Left ventricle myocardium superior (tissue), 1 donor: ENCODE data around the gene PCYOX1L. TPM values are rescaled to one million over a fixed set of nuclear protein-coding genes. Genes with fewer than 3 reads are reported as not detected.

Experiments used
- ATAC-seq: fragments of 200-7000 bp; cut with Tn5 transposase; one replicate; pipeline ENCODE4 v1.9.1; 2020; ENCODE audit warnings: mild to moderate bottlenecking, moderate library complexity
- DNase-seq: peaks from one replicate; pipeline ENCODE4 v3.0.0-alpha.2; 2020
- intact Hi-C: fragments of 100-400 bp; cut with micrococcal nuclease; formaldehyde crosslinking; loops from one replicate; pipeline ENCODE4 v1.11.0; 2022
- total RNA-seq: library from RNA; stranded (reverse); fragmentation: NEBNext Ultra II Directional; extraction: Animal tissue kit (Norgen Biotek cat#: 25700); gene quantifications from one replicate; pipeline ENCODE4 v1.2.1, GENCODE V29; 2021
- donor health status: DM: no; HTN: yes; CAD: no; lungs with severe emphysema.

The PCYOX1L gene
- total RNA-seq, 1 donor from 2014 or later, result 2.6 TPM

DNA sequence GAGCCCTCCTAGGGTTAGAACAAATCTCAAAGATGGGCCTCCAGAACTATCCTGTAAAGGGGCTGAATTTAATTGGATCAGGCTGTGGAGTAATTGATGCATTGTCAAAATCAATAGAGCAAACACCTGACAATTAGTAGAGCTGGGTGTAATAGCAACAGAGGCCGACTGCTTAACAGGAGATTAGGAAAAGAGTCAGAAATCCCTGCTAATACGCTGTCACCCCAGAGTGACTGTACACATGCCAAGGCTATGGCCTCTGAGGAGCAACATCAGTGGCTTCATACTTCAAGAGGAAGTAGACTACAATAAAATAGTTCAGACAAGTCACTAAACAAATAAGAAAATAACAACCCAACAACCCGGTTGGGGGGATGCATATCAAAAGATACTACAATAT lies 31.2 kb upstream of the PCYOX1L start:
- no peak for ATAC-seq
- intact Hi-C loops, result no loop called here
- DNase-seq, result no peak

DNA sequence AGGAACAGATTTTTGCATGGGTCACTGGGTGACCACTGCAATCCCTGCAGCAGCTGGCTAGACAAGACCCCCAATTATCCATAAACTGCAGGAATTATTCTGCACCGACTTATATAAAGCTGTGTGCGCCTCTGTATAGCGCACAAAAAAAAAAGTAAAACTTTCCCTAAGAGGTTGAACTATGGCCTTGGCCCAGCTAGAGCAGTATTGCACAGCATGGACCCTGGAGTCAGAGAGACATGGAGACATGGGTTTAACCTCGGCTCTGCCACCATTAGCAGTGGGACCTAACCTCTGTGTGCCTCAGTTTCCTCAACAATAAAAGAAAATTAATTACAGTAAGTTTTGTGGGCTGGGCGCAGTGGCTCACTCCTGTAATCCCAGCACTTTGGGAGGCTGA lies 29.7 kb upstream of the PCYOX1L start:
- intact Hi-C loops, result no loop called here
- no peak for ATAC-seq
- DNase-seq, result no peak

DNA sequence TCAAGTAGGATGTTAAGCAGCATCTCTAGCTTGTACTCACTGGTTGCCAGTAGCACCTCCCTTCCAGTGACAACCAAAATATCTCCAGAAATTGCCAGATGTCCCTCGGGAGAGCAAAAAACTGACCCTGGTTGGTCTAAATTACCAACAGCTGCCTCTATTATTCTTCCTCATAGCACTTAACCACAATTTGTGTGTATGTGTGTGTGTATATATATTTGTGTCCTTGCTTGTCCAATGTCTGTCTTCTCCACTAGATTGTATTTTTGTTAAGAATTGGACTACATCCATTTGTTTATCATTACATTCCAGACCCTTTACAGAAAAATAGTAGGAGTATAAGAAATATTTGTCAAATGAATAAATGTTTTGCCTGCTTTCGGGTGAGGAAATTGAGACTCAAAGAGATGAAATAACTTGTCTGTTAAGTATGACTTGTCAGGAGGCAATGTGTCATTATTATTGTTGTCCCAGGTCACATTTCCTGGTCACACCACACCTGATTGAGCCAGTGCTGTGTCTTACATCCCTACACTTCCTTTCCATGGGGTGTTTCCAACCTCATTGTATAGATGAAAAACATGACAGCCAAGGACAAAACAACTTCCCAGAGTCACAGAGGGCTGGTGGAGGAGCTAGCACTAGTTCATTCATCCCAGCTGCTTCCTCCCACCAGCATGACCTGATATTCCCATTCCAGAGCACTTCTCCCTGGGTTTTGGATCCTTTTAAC lies 24.0 kb upstream of the PCYOX1L start:
- DNase-seq (no peak), ATAC-seq (no peak)
- intact Hi-C loops, result no loop called here

DNA sequence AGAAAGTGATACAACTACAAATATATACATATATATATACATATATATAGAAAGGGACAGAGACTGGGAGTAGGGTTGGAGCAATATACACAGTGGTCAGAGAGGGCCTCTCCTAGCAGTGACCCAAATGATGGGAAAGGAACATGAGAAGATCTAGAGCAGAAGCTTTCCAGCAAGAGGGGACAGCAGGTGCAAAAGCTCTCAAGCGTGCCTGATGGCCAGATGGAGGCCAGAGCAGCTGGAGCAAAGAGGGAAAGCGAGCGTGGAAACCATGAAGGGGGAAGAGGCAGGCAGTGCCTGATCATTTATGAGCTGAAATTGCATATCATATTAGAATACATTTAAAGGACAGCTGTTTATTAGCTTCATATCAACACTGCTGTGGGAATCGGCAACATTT lies 20.1 kb upstream of the PCYOX1L start:
- no peak for DNase-seq
- ATAC-seq, result no peak
- intact Hi-C loops, result no loop called here

DNA sequence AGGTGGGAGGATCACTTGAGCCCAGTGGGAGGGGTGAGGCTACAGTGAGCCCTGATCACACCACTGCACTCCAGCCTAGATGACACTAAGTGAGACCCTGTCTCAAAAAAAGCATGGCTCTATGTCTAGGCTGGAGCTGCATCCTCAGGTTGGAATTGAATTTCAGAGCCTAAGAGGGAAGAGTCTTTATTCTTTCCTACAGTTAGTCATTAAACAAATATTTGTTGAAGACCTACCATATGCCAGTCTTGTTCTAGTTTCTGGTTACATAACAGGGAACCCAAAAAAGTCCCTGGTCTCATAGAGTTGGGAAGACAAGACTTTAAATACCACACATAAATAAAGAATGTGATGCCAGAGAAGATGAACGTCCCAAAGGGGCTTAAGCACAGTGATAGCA lies 19.5 kb upstream of the PCYOX1L start:
- intact Hi-C loops, result no loop called here
- DNase-seq (no peak), ATAC-seq (no peak)

DNA sequence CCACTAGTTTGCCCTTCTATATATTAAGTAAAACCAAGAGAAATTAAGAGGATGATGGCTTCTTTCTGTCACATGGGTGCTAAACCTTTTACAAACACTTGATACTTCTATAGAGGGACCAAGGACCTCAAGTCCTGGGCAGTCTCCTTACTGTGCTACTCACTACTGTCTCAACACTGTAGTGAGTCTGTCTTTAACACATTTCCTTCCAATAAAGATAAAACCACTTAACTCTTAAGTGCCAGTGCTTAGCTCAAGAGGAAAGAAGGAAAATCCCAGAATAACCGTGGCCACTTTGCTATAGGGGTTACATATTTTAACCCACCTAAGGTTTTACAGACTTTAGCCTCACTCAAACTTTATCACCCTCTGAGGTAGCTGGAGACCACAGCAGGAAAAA lies 16.9 kb upstream of the PCYOX1L start:
- ATAC-seq (no peak), DNase-seq (no peak)
- intact Hi-C loops, result no loop called here

DNA sequence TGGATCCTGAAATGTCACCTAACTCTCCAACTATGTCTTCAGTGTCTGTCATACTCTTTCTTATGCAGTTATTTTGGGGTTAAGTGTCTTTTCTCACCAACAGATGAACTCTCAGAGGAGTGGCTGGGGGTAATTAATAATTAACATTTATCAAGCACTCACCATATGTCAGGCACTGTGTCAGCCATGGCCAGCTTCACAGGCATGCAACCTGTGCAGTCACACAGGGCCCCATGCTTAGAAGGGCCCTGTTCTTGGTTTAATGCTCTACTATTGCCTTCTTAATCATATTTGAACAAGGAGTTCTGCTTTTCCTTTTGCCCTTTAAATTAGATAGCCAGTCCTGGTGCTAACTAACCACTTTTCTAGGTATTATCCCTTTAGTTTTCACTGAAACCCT lies 16.0 kb upstream of the PCYOX1L start:
- ATAC-seq (no peak), DNase-seq (no peak)
- intact Hi-C loops, result no loop called here

DNA sequence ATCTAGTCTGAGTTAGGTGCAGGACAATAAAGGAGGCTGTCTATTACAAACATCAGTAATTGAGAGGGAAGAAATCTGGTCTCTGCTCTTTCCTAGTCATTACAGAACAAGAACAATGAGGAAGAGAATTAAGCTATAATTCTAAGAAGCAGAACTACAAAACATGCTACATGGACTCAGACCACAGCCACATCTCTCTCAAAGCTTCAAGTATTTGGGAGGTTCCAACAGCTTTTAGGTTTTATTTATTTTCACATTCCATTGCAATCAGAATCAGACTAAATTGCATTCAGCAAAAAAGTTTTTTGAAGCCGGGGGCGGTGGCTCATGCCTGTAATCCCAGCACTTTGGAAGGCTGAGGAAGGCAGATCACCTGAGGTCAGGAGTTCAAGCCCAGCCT lies 13.7 kb upstream of the PCYOX1L start:
- ATAC-seq (no peak), DNase-seq (no peak)
- intact Hi-C loops, result no loop called here

DNA sequence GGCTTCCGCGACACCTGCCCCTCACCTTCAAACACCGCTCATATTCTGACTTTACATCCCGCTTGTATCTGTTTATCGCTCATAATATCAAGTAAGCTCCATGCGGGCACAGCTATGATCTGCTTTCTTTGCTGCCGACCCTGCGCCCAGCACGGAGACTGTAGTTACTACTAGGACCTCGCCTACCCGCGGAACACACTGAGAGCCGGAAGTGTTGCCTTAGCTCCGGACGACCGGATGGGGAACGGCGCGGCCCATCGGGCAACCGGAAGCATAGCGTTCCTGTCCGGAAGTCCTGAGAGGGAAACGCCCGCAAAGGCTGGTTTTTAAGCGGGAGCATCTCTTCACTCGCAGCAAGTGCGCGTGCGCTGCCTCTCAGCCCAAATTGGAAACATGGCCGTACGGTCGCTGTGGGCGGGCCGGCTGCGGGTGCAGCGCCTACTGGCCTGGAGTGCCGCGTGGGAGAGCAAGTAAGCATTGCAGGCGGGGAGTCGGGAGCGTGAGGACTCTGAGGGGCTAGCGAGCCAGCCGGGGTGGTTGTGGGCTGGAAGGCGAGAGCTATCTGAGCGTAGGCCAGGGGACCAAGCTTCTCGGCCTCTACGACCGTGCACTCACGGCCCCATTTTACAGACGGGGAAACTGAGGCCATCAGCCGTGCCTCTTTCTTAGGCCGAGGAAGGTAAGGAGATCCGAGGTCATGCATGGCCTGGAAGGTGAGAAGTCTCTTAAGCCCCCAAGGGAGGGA lies 12.5 kb upstream of the PCYOX1L start, which contains the start of gene GRPEL2:
GRPEL2 (plus strand) TSS at position 353 of the 745 bp plus-strand sequence; CDS start at position 394, 41 bp downstream.
- DNase-seq, result peak; percentile 97
- peak; percentile 98 for ATAC-seq
- intact Hi-C loops, result no loop called here

DNA sequence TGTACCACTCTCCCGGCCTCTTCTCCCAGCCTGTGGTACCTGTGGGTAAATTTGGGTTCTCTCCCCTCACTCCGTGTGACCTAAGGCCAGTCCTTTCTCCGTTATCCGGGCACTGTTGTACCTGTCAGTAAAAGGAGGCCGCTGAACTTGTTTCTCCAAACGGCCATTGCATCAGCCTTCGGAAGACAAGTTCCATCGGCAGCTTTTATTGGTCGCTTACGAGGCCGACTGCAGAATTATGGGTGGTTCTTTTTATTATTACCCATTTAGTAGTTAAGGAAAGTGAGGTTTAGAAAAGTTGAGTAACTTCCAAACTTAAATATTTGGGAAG lies 12.0 kb upstream of the PCYOX1L start:
- no peak for DNase-seq
- peak; percentile 1 for ATAC-seq
- intact Hi-C loops, result no loop called here

DNA sequence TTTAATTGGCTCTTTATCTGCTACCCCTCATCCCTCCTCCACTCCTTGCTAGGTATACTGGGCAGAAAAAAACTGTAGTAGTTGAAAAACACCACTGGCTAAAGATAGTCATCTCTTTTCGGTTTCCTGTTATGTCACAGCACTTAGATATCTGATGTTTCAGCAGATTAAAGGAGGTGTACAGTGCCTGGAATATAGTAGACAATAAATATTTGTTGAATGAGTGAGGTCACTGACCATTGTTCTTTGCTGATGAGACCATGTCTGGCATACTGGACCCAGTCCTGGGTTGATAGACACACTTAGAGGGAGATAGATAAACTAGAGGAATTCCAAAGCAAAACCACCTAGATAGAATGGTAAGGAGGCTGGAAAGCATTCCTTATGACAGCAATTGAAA lies 9.3 kb upstream of the PCYOX1L start:
- intact Hi-C loops, result no loop called here
- ATAC-seq, result no peak
- no peak for DNase-seq

DNA sequence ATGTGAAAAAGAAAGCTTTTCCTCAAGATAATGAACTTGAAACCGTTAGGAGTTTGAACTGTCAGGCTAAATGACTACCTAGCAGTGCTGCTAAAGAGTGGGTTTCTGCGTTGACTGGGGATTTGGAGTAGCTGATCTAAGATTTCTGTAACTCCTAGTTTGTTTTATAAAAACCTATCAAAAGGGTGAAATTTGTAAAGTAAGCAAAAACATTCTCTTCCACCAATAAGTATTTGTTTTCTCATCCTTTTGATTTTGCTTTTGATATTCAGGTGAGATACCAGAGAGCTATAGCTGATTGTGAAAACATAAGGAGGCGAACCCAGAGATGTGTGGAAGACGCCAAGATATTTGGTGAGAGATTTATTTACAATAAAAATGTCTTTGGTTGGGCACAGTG lies 8.5 kb upstream of the PCYOX1L start:
- no peak for DNase-seq
- ATAC-seq, result no peak
- intact Hi-C loops, result no loop called here

DNA sequence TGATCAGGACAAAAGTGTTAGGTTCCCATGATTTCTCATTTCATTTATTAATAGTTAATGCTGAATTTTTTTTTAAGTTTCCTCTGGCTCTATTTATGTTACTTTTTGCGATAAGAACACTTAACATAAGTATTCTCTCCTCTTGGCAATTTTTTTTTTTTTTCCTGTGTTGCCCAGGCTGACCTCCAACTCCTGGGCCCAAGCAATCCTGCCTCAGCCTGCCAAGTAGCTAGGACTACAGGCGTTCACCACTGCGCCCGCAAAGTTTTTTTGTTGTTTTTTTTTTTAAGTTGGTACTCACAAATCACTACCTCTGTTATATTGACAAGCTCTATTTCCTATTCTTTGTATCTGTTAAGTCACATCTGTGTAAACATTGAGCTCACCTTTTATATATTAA lies 5.7 kb upstream of the PCYOX1L start:
- DNase-seq (no peak), ATAC-seq (peak; percentile 69)
- intact Hi-C loops, result no loop called here

DNA sequence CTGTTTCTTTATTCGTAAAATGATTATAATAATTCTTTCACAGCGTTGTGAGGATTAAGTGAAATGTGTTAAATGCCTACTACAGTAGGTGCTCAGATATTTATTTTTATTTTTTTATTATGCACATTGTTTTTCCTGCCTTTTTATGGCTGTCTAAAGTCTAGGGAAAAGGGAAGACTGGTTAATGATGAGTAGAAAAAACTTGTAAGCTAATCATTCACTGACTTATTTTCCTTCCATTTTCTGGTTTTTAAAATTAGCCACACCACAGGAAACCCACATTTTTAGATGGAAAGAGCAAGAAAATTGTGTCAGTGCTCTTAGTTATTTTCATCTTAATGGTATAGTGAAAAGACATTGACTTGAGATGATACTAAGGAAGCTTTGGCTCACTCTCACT lies 3.9 kb upstream of the PCYOX1L start:
- intact Hi-C loops, result no loop called here
- no peak for ATAC-seq
- no peak for DNase-seq

DNA sequence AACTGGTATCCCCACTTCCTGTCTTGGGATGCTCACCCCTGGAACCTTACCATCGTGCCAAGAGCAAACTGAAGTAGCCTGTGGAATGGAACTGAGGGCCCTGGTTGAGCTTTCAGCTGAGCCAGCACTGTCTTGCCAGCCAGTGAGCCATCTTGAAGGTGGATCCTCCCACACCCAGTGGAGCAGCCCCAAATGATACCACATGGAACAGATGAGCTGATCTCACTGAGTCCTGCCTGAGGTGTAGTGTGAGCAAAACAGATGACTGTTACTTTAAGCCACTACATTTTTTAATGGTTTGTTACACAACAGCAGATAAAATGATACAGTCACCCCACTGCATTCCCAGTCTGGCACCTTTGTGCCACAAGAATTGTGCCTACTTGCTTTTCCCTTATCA lies 2.2 kb upstream of the PCYOX1L start:
- DNase-seq (no peak), ATAC-seq (no peak)
- intact Hi-C loops, result no loop called here

DNA sequence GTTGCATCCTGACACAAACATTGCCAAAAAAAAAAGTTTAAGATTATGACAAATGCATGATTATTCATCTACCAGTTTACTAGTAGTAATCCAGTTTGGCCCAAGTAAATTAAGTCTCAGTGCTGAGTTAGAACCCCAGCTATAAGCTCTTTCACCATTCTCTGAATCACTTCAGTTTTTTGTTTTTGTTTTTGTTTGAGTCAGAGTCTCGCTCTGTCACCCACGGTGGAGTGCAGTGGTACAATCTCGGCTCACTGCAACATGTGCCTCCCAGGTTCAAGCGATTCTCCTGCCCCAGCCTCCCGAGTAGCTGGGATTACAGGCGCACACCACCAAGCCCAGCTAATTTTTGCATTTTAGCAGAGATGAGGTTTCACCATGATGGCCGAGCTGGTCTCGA lies 1.5 kb upstream of the PCYOX1L start:
- ATAC-seq, result no peak
- DNase-seq, result no peak
- intact Hi-C loops, result no loop called here

DNA sequence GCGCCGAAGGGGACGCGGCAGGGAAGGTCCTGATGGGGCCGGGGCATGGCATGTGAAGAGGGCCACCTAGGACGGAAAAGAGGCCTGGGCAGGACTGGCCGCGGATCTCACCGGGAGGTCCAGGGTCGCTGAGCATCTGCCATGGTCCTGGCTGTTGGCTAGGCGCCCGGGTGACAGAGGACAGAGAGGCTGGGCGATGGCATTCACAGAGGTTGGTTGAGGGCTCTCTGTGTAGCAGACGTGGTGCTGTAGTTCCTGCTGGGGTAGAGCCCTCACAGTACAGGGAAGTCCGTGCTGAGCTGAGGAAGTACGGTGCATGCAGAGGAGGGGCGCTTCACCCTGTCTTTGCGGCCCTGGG lies 427 bp downstream of the PCYOX1L start:
- DNase-seq (peak; percentile 63), ATAC-seq (peak; percentile 49)
- intact Hi-C loops, result no loop called here

DNA sequence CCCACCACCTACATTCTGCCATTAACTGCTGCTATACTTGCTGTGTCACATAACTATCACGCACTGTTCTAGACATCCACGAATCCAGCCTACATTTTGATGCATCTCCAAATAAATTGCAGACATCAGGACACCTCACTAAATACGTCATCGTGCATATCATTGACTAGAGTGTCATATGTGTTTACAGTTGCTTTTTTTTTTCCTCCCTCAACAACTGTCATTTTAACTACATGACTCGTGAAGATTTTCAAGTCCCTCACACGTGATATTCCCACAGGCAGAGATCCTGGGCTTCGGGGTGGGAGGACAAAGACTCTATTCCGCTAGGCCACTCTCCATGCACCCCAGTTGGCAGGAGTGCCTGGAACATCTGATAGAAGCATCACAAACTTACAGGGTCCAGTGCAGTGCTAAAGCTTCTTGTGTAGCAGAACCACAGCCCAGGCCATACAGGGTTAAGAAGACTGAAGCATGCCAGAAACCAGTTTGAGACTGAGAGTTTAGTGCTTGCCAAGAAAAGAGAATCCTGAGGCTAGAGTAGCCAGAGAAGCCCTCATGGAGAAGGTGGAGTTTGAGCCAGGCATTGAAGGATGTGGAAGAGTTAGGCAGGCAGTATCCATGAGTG lies 1.1 kb downstream of the PCYOX1L start:
- intact Hi-C loops, result no loop called here
- ATAC-seq (no peak), DNase-seq (no peak)

DNA sequence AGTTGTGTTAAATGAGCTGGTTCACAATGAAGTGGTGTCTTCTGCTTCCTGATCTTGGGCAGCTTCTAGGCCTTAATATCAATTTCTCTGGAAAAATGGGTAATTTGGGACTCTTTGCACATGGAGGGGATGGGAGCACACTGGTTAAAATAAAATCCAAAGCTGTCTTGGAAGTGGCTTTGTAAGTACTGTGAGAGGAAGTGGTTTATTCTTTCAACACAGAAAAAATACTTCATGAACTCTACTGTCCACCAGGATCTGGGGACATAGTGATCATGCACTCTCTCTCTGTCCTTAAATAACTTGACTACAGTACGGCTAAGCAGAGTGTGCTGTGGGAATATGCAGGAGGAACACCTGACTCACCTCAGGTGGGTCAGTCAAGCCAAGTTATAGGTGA lies 2.4 kb downstream of the PCYOX1L start:
- ATAC-seq (no peak), DNase-seq (no peak)
- intact Hi-C loops, result loop anchor here (10.0 kb wide), 1 partner anchor 95 kb away; no protein-coding TSS in a partner anchor

DNA sequence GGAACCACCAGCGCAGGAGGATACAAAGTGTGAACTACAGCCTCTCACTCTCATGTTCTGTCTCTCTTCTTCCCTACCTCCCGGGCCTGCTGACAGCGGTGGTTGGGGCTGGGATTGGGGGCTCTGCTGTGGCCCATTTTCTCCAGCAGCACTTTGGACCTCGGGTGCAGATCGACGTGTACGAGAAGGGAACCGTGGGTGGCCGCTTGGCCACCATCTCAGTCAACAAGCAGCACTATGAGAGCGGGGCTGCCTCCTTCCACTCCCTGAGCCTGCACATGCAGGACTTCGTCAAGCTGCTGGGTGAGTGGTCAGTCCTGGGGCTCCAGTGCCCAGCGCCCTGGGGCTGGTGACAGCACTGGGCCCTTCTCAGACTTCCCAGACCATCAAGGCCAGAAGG lies 4.7 kb downstream of the PCYOX1L start:
- ATAC-seq, result no peak
- intact Hi-C loops, result loop anchor here (10.0 kb wide), 1 partner anchor 98 kb away; no protein-coding TSS in a partner anchor
- DNase-seq, result no peak

DNA sequence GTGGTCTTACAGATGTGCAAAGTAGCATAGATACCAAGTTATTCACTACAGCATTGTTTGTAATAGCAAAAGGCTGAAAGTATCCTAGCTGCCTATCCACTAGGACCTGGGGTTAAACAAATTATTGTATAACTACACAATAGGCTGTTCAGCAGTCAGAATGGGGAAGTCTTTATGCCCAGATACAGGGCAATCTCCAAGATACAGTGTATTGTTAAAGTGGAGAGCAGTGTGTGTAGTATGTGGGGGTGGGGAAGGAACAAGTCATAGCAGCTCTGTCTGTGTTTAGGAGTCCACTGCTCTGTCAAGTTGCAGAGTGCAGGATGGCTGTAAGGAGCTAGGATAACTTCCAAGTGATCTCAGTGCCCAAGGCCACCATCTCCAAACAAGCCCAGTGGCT lies 5.5 kb downstream of the PCYOX1L start:
- intact Hi-C loops, result loop anchor here (10.0 kb wide), 1 partner anchor 99 kb away; no protein-coding TSS in a partner anchor
- ATAC-seq (no peak), DNase-seq (no peak)
